GM19372 (cell line): ENCODE results near the gene MYO5A.
A peak's percentile ranks its signal among the peaks of the same experiment; 100 is the strongest.

Source experiments
- ATAC-seq: cut with Tn5 transposase; IDR thresholded peaks from one replicate; pipeline ENCODE4 v1.9.1; 2021; ENCODE audit warnings: mild to moderate bottlenecking, low read depth, moderate library complexity; ENCODE audit not compliant: unreplicated experiment

MYO5A gene

GRCh38 chr15:52278135-52278534, 250.5 kb downstream of the MYO5A start:
- no peak for ATAC-seq

GRCh38 chr15:52277575-52277974, 251.1 kb downstream of the MYO5A start:
- ATAC-seq, result no peak

GRCh38 chr15:52276256-52276770, 252.4 kb downstream of the MYO5A start:
- no peak for ATAC-seq

GRCh38 chr15:52263563-52264282, 265.0 kb downstream of the MYO5A start:
- ATAC-seq, result no peak

- ATAC-seq, result no peak
These were observed 266.3 kb downstream of the MYO5A start for GRCh38 chr15:52262364-52262763.

GRCh38 chr15:52261498-52262242, 267.0 kb downstream of the MYO5A start:
- peak; percentile 98 for ATAC-seq

- ATAC-seq, result no peak
These were observed 267.7 kb downstream of the MYO5A start for GRCh38 chr15:52261026-52261425.

GRCh38 chr15:52259503-52259902, 269.2 kb downstream of the MYO5A start:
- ATAC-seq, result no peak

- no peak for ATAC-seq
These were observed 270.2 kb downstream of the MYO5A start for GRCh38 chr15:52258461-52258860.

GRCh38 chr15:52257734-52258062, 271.0 kb downstream of the MYO5A start:
- no peak for ATAC-seq
